Upper lobe of left lung (tissue), 6 donors: Measurements from ENCODE around the gene AMD1. TPM values are rescaled to one million over a fixed set of nuclear protein-coding genes. Genes with fewer than 3 reads are reported as not detected.

Source experiments
- ATAC-seq, 2 donors: fragments of 200-7000 bp; cut with Tn5 transposase; one replicate each; pipeline ENCODE4 v1.9.1; 2022; ENCODE audit warnings: mild to moderate bottlenecking in 2 of 2, moderate library complexity in 2 of 2; ENCODE audit not compliant: low FRiP score in 2 of 2
- DNase-seq, 2 donors: peaks; one replicate each; pipeline ENCODE4 v3.0.0-alpha.2; 2019 to 2020
- H3K27ac ChIP-seq, 4 donors: fragments of 200-600 bp; sonication (generic); one replicate each; pipeline ENCODE4 v1.5.1; 2016 to 2019
- H3K27me3 ChIP-seq, 4 donors: fragments of 200-600 bp; sonication (generic); one replicate each; pipeline ENCODE4 v1.5.1; 2017 to 2019
- H3K36me3 ChIP-seq, 4 donors: fragments of 200-600 bp; sonication (generic); one replicate each; pipeline ENCODE4 v1.5.1; 2016 to 2019
- H3K4me1 ChIP-seq, 4 donors: fragments of 200-600 bp; sonication (generic); one replicate each; pipeline ENCODE4 v1.5.1; 2018 to 2019
- H3K4me3 ChIP-seq, 4 donors: fragments of 200-600 bp; sonication (generic); one replicate each; pipeline ENCODE4 v1.5.1; 2017 to 2019; ENCODE audit warnings: mild to moderate bottlenecking in 2 of 4, moderate library complexity in 1 of 4
- H3K9me3 ChIP-seq, 4 donors: fragments of 200-600 bp; sonication (generic); one replicate each; pipeline ENCODE4 v1.5.1; 2018 to 2019
- CTCF ChIP-seq, 6 experiments: fragments of 450-650 bp in 4 of 6; fragments of 200-600 bp in 2 of 6; sonication (generic) in 2 of 6; IDR thresholded peaks; one replicate each; pipeline ENCODE4 v1.5.1; 2016 to 2019; ENCODE audit warnings: antibody characterized with exemption in 6 of 6
- EP300 ChIP-seq, 4 donors: sonication (generic); formaldehyde crosslinking; IDR thresholded peaks; one replicate each; pipeline ENCODE4 v1.5.1; 2017; ENCODE audit warnings: antibody characterized with exemption in 4 of 4, control low read depth in 2 of 4
- POLR2A ChIP-seq, 4 donors: fragments of 450-650 bp; IDR thresholded peaks; one replicate each; pipeline ENCODE4 v1.5.1; 2016 to 2017; ENCODE audit warnings: antibody characterized with exemption in 4 of 4, mild to moderate bottlenecking in 2 of 4
- POLR2AphosphoS5 ChIP-seq, 2 donors: sonication (generic); formaldehyde crosslinking; IDR thresholded peaks; one replicate each; pipeline ENCODE4 v1.5.1; 2017; ENCODE audit warnings: antibody characterized with exemption in 2 of 2
- WGBS, 2 donors: methylation state at CpG; one replicate each; pipeline ENCODE4 v1.1.5; 2017 to 2018; 5-methylcytosine and 5-hydroxymethylcytosine counted together
- total RNA-seq, 6 donors: library from RNA; depleted of rRNA in 4 of 6; stranded (reverse); fragments of >200 nt in 4 of 6; gene quantifications; one replicate each; pipeline versions ENCODE4 v1.1.0 to v1.2.1, GENCODE V29; 2016 to 2021
- donor health status: DM: no; HTN: no; CAD: no; lungs with moderate emphysema.
- donor health status: DM: no; HTN: yes; CAD: no; lungs with severe emphysema.

AMD1 gene
- total RNA-seq, 6 donors from 2014 or later = 57.2 to 132 (median 67.9) TPM

DNA sequence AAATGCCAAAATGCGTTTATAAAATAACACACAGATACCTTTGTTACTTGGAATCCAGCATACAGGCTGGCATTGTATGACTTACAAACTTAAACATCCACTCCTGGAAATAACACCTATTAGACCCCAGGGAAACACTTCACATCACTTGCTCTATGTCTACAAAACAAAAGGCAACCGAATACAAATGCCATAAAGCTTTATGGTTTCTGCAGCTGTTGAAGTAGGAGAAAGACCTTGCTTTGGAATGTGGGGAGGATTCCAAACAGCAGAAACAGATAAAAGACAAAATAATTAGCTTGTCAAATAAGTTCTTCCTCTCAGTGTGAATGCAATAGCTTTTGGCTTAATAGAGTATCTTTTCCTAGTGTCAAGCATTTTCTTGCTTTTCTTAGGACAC lies 9.8 kb upstream of the AMD1 start:
- no peaks in the 10 kb centered on the region for H3K27me3 ChIP-seq
- WGBS, 2 donors = 48 to 65% methylated on average over 2 of the region's 2 CpGs
- H3K4me3 ChIP-seq = no peak overlapping the region
- TF ChIP-seq POLR2A (IDR thresholded peaks at IDR 0.05) = no peak
- H3K27ac ChIP-seq = no peak overlapping the region
- H3K36me3 ChIP-seq = no peaks in the 10 kb centered on the region
- peaks cover 0 to 4% (median 3%) of the 10 kb centered on the region in 4 donors for H3K4me1 ChIP-seq
- DNase-seq (no peak), ATAC-seq (no peak)
- H3K9me3 ChIP-seq = no peaks in the 10 kb centered on the region

DNA sequence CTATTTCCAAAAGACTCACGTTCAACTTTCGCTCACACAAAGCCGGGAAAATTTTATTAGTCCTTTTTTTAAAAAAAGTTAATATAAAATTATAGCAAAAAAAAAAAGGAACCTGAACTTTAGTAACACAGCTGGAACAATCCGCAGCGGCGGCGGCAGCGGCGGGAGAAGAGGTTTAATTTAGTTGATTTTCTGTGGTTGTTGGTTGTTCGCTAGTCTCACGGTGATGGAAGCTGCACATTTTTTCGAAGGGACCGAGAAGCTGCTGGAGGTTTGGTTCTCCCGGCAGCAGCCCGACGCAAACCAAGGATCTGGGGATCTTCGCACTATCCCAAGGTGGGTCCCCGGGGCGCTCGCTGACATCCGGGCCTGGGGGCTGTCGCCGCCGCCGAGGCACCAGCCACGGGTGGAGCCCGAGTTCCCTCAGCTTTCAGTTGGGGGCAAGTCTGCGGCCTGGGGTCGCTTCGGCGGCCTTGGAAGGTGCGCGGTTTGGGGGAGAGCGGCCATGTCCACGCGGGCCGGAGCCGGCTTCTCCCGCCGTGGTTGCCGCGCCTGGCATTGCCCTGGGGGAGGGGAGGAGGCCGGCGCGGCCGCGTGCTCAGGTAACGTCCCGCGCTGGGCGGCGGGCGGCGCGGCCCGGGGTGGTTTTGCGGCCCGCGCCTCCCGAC lies 429 bp downstream of the AMD1 start:
- 0% methylated on average over 14 to 30 of the region's 60 CpGs for WGBS, 2 donors
- peak; percentile 50 to 51 for ATAC-seq

GRCh38 chr6:110875548-110876169 lies 1.1 kb downstream of the AMD1 start:
- Histone ChIP-seq H3K4me1 (peaks cover 36 to 46% (median 42%) of the 10 kb centered on the region in 4 donors), H3K27me3 (no peaks in the 10 kb centered on the region), H3K4me3 (peak overlapping the region; percentile 68 to 96 (median 88)), H3K9me3 (no peaks in the 10 kb centered on the region), H3K27ac (peak overlapping the region; percentile 93 to 98 (median 96)), H3K36me3 (no peaks in the 10 kb centered on the region)
- peak; percentile 44 to 52 for ATAC-seq
- no peak for TF ChIP-seq POLR2AphosphoS5 (IDR thresholded peaks at IDR 0.05)
- TF ChIP-seq CTCF (IDR thresholded peaks at IDR 0.05) = peak in 1 of 6 experiments; percentile 12
- 0 to 1% methylated on average over 22 to 43 of the region's 61 CpGs for WGBS, 2 donors
- DNase-seq = peak; percentile 58 to 93

More for the DNA sequence above, 429 bp downstream of the AMD1 start:
- peak overlapping the region; percentile 68 to 96 (median 88) for H3K4me3 ChIP-seq
- no peak for TF ChIP-seq POLR2A (IDR thresholded peaks at IDR 0.05)
- no peak for TF ChIP-seq CTCF (IDR thresholded peaks at IDR 0.05)
- TF ChIP-seq POLR2AphosphoS5 (IDR thresholded peaks at IDR 0.05) = no peak
- no peak for TF ChIP-seq EP300 (IDR thresholded peaks at IDR 0.05)
- H3K4me1 ChIP-seq = peaks cover 31 to 42% (median 35%) of the 10 kb centered on the region in 4 donors
- DNase-seq = peak; percentile 55 to 89
- no peaks in the 10 kb centered on the region for H3K9me3 ChIP-seq
- no peaks in the 10 kb centered on the region for H3K27me3 ChIP-seq
- no peaks in the 10 kb centered on the region for H3K36me3 ChIP-seq
- H3K27ac ChIP-seq = peak overlapping the region; percentile 93 to 98 (median 96)

DNA sequence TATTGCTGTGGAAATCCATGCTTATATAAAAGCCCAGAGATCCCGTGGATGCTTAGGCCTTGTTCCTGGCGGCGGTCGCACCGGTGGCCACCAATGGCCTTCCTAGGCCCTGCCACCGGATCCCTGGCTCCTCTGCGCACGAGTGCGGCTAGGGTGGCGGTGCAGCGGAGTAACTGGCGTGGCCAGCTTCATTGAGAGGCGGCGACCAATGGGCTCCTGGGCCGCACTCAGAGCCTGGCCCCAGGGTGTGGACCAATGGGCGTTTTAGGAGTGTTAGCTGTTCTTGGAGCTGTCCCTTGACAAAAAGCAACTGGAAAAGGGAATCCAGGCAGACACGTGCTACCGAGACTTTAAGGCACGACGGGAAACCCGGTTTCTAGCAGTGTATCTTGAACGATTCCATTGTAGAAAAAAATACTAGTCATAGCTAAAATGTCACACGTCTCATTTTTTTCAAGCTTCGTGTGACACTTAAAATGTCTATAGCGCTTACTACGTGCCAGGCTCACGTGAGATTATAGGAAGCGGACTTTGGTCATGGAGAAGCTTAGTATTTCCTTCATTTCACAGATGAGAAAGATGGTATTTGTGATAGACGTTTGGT lies 1.7 kb downstream of the AMD1 start:
- H3K27ac ChIP-seq = peak overlapping the region; percentile 93 to 98 (median 96)
- peak overlapping the region; percentile 68 to 96 (median 88) for H3K4me3 ChIP-seq
- WGBS, 2 donors = 0 to 1% methylated on average over 14 to 29 of the region's 29 CpGs
- peaks cover 36 to 52% (median 46%) of the 10 kb centered on the region in 4 donors for H3K4me1 ChIP-seq
- TF ChIP-seq CTCF (IDR thresholded peaks at IDR 0.05) (peak in 1 of 6 experiments; percentile 2), EP300 (IDR thresholded peaks at IDR 0.05) (no peak), POLR2AphosphoS5 (IDR thresholded peaks at IDR 0.05) (peak; percentile 80 to 99), POLR2A (IDR thresholded peaks at IDR 0.05) (peak; percentile 61 to 95 (median 90))
- H3K9me3 ChIP-seq = no peaks in the 10 kb centered on the region
- H3K36me3 ChIP-seq = no peaks in the 10 kb centered on the region
- H3K27me3 ChIP-seq = no peaks in the 10 kb centered on the region
- peak; percentile 88 to 92 for ATAC-seq
- DNase-seq = peak; percentile 94 to 96

- no peak for ATAC-seq
- peak overlapping the region; percentile 68 to 96 (median 88) for H3K4me3 ChIP-seq
- no peak for DNase-seq
- no peaks in the 10 kb centered on the region for H3K36me3 ChIP-seq
- no peaks in the 10 kb centered on the region for H3K9me3 ChIP-seq
- no peaks in the 10 kb centered on the region for H3K27me3 ChIP-seq
- WGBS, 2 donors = 23 to 31% methylated on average over 10 of the region's 10 CpGs
- H3K27ac ChIP-seq = peak overlapping the region; percentile 93 to 98 (median 96)
- H3K4me1 ChIP-seq = peaks cover 42 to 59% (median 52%) of the 10 kb centered on the region in 4 donors
- TF ChIP-seq POLR2A (IDR thresholded peaks at IDR 0.05) = peak in 1 of 4 donors; percentile 15
- no peak for TF ChIP-seq CTCF (IDR thresholded peaks at IDR 0.05)
- TF ChIP-seq EP300 (IDR thresholded peaks at IDR 0.05) = peak in 1 of 4 donors; percentile 78
Observed at GRCh38 chr6:110876806-110877564, 2.4 kb downstream of the AMD1 start.
